ENCODE measurements around the gene TMEM80.

GRCh38 chr11:689625-690024 lies 6.0 kb upstream of the TMEM80 start:
- TF ChIP-seq CTCF (IDR thresholded peaks at IDR 0.05) (no peak), POLR2A (IDR thresholded peaks at IDR 0.05) (no peak), POLR2AphosphoS5 (IDR thresholded peaks at IDR 0.05) (no peak), EP300 (IDR thresholded peaks at IDR 0.05; ENCODE audit: low read depth) (no peak)
